GM23338 (cell line): ENCODE measurements around the gene ADAM11.
A peak's percentile ranks its signal among the peaks of the same experiment; 100 is the strongest.

Source experiments
- CREB1 ChIP-seq: fragments of 250-450 bp; sonication (Bioruptor Pico); IDR thresholded peaks from 2 replicates; pipeline ENCODE4 v1.5.0; 2020; ENCODE audit warnings: low read depth, mild to moderate bottlenecking, moderate library complexity
- EZH2 ChIP-seq: fragments of 200-600 bp; sonication (generic); IDR thresholded peaks from one replicate; pipeline ENCODE4 v1.8.0; 2017; ENCODE audit warnings: antibody characterized with exemption, mild to moderate bottlenecking, low read depth; ENCODE audit not compliant: unreplicated experiment
- EZH2phosphoT487 ChIP-seq: fragments of 200-600 bp; sonication (generic); IDR thresholded peaks from one replicate; pipeline ENCODE4 v1.8.1; 2018; ENCODE audit warnings: antibody characterized with exemption; ENCODE audit not compliant: unreplicated experiment
- JUNB ChIP-seq: IDR thresholded peaks from one replicate; pipeline ENCODE4 v1.6.1; 2016; ENCODE audit warnings: antibody characterized with exemption; ENCODE audit not compliant: unreplicated experiment
- POLR2AphosphoS5 ChIP-seq: IDR thresholded peaks from 2 replicates; pipeline ENCODE4 v1.6.1; 2016; ENCODE audit warnings: antibody characterized with exemption, low read depth
- STAT1 ChIP-seq: IDR thresholded peaks from one replicate; pipeline ENCODE4 v1.6.1; 2016; ENCODE audit warnings: antibody characterized with exemption; ENCODE audit not compliant: unreplicated experiment
- ZNF331 ChIP-seq: fragments of 250-450 bp; sonication (Bioruptor Pico); IDR thresholded peaks from 2 replicates; pipeline ENCODE4 v1.5.0; 2020; ENCODE audit warnings: low read depth, mild to moderate bottlenecking, moderate library complexity
- TF ChIP-seq, protein P1 (sequence below), 2 experiments: fragments of 200-600 bp in 1 of 2; sonication (generic) in 1 of 2; conservative IDR thresholded peaks; 2 replicates each; pipeline versions ENCODE4 v1.5.1 to v1.6.1; 2016 to 2017; ENCODE audit warnings: antibody characterized with exemption in 2 of 2, low read depth in 2 of 2, mild to moderate bottlenecking in 2 of 2, moderate library complexity in 1 of 2
- TF ChIP-seq, protein P2 (sequence below): IDR thresholded peaks from 2 replicates; pipeline ENCODE4 v1.6.1; 2016; ENCODE audit warnings: antibody characterized with exemption
- TF ChIP-seq, protein P3 (sequence below): IDR thresholded peaks from one replicate; pipeline ENCODE4 v1.6.1; 2018; ENCODE audit warnings: antibody characterized with exemption; ENCODE audit not compliant: unreplicated experiment
- TF ChIP-seq, protein P4 (sequence below): fragments of 250-450 bp; sonication (Bioruptor Pico); IDR thresholded peaks from 2 replicates; pipeline ENCODE4 v1.5.0; 2020; ENCODE audit warnings: mild to moderate bottlenecking, moderate library complexity

DNA sequence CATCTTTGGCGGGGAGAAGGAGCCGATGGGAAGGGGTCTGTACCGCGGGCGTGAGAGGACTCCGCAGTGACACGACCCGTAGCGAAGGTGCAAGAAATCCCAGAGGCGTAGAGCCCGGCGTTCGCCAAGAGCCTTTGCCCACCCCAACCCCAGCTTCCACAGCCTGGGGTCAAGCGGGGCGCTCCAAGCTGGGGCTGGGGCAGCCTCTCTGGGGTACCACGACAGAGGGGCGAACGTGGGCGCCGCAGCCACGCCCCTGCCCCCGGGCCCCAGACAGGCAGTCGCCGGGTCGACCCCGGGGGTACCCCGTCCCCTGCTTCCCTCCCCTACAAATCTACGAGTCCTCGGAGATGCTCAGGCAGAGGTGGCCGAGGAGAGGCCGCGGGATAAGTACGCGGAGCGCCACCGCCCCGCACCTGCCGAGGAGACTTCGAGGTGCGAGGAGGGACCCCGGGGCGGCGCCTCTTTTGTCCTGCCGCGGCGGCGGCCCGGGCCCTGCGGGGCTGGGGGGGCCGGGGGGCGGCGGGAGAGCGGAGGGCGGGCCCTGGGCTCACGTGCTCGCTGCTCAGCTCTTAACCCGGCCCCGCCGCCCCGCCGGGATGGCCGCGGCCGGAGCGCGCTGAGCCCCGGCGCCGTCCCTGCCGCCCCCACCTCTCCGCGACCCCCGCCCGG is at the start of gene ADAM11:
- TF ChIP-seq, protein P1, sequence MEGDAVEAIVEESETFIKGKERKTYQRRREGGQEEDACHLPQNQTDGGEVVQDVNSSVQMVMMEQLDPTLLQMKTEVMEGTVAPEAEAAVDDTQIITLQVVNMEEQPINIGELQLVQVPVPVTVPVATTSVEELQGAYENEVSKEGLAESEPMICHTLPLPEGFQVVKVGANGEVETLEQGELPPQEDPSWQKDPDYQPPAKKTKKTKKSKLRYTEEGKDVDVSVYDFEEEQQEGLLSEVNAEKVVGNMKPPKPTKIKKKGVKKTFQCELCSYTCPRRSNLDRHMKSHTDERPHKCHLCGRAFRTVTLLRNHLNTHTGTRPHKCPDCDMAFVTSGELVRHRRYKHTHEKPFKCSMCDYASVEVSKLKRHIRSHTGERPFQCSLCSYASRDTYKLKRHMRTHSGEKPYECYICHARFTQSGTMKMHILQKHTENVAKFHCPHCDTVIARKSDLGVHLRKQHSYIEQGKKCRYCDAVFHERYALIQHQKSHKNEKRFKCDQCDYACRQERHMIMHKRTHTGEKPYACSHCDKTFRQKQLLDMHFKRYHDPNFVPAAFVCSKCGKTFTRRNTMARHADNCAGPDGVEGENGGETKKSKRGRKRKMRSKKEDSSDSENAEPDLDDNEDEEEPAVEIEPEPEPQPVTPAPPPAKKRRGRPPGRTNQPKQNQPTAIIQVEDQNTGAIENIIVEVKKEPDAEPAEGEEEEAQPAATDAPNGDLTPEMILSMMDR (conservative IDR thresholded peaks at IDR 0.05; ENCODE audit: low read depth in 2 of 2) = no peak
- TF ChIP-seq EZH2phosphoT487 (no peak), POLR2AphosphoS5 (no peak), EZH2 (peak; percentile 56), CREB1 (no peak), JUNB (no peak), STAT1 (no peak), ZNF331 (CRISPR knock-in tag) (no peak)
- TF ChIP-seq, protein P2, sequence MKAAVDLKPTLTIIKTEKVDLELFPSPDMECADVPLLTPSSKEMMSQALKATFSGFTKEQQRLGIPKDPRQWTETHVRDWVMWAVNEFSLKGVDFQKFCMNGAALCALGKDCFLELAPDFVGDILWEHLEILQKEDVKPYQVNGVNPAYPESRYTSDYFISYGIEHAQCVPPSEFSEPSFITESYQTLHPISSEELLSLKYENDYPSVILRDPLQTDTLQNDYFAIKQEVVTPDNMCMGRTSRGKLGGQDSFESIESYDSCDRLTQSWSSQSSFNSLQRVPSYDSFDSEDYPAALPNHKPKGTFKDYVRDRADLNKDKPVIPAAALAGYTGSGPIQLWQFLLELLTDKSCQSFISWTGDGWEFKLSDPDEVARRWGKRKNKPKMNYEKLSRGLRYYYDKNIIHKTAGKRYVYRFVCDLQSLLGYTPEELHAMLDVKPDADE = no peak
- TF ChIP-seq, protein P3, sequence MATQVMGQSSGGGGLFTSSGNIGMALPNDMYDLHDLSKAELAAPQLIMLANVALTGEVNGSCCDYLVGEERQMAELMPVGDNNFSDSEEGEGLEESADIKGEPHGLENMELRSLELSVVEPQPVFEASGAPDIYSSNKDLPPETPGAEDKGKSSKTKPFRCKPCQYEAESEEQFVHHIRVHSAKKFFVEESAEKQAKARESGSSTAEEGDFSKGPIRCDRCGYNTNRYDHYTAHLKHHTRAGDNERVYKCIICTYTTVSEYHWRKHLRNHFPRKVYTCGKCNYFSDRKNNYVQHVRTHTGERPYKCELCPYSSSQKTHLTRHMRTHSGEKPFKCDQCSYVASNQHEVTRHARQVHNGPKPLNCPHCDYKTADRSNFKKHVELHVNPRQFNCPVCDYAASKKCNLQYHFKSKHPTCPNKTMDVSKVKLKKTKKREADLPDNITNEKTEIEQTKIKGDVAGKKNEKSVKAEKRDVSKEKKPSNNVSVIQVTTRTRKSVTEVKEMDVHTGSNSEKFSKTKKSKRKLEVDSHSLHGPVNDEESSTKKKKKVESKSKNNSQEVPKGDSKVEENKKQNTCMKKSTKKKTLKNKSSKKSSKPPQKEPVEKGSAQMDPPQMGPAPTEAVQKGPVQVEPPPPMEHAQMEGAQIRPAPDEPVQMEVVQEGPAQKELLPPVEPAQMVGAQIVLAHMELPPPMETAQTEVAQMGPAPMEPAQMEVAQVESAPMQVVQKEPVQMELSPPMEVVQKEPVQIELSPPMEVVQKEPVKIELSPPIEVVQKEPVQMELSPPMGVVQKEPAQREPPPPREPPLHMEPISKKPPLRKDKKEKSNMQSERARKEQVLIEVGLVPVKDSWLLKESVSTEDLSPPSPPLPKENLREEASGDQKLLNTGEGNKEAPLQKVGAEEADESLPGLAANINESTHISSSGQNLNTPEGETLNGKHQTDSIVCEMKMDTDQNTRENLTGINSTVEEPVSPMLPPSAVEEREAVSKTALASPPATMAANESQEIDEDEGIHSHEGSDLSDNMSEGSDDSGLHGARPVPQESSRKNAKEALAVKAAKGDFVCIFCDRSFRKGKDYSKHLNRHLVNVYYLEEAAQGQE = no peak
- TF ChIP-seq, protein P4, sequence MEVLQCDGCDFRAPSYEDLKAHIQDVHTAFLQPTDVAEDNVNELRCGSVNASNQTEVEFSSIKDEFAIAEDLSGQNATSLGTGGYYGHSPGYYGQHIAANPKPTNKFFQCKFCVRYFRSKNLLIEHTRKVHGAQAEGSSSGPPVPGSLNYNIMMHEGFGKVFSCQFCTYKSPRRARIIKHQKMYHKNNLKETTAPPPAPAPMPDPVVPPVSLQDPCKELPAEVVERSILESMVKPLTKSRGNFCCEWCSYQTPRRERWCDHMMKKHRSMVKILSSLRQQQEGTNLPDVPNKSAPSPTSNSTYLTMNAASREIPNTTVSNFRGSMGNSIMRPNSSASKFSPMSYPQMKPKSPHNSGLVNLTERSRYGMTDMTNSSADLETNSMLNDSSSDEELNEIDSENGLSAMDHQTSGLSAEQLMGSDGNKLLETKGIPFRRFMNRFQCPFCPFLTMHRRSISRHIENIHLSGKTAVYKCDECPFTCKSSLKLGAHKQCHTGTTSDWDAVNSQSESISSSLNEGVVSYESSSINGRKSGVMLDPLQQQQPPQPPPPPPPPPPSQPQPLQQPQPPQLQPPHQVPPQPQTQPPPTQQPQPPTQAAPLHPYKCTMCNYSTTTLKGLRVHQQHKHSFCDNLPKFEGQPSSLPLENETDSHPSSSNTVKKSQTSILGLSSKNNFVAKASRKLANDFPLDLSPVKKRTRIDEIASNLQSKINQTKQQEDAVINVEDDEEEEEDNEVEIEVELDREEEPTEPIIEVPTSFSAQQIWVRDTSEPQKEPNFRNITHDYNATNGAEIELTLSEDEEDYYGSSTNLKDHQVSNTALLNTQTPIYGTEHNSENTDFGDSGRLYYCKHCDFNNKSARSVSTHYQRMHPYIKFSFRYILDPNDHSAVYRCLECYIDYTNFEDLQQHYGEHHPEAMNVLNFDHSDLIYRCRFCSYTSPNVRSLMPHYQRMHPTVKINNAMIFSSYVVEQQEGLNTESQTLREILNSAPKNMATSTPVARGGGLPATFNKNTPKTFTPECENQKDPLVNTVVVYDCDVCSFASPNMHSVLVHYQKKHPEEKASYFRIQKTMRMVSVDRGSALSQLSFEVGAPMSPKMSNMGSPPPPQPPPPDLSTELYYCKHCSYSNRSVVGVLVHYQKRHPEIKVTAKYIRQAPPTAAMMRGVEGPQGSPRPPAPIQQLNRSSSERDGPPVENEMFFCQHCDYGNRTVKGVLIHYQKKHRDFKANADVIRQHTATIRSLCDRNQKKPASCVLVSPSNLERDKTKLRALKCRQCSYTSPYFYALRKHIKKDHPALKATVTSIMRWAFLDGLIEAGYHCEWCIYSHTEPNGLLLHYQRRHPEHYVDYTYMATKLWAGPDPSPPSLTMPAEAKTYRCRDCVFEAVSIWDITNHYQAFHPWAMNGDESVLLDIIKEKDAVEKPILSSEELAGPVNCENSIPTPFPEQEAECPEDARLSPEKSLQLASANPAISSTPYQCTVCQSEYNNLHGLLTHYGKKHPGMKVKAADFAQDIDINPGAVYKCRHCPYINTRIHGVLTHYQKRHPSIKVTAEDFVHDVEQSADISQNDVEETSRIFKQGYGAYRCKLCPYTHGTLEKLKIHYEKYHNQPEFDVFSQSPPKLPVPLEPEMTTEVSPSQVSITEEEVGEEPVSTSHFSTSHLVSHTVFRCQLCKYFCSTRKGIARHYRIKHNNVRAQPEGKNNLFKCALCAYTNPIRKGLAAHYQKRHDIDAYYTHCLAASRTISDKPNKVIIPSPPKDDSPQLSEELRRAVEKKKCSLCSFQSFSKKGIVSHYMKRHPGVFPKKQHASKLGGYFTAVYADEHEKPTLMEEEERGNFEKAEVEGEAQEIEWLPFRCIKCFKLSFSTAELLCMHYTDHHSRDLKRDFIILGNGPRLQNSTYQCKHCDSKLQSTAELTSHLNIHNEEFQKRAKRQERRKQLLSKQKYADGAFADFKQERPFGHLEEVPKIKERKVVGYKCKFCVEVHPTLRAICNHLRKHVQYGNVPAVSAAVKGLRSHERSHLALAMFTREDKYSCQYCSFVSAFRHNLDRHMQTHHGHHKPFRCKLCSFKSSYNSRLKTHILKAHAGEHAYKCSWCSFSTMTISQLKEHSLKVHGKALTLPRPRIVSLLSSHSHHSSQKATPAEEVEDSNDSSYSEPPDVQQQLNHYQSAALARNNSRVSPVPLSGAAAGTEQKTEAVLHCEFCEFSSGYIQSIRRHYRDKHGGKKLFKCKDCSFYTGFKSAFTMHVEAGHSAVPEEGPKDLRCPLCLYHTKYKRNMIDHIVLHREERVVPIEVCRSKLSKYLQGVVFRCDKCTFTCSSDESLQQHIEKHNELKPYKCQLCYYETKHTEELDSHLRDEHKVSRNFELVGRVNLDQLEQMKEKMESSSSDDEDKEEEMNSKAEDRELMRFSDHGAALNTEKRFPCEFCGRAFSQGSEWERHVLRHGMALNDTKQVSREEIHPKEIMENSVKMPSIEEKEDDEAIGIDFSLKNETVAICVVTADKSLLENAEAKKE = no peak
